DOHH2 (cell line): ENCODE data around the gene PALLD.
"Not testable (repeated sequence)": the region's sequence is repeated elsewhere in the genome, so short reads cannot be mapped to it uniquely, and the experiment has no call there.

Experiments
- H3F3A ChIP-seq: fragments of 200-600 bp; sonication (generic), shearing (Covaris generic); 2 replicates; pipeline ENCODE4 v1.6.0; 2016; ENCODE audit warnings: antibody characterized with exemption, mild to moderate bottlenecking; ENCODE audit not compliant: control insufficient read depth, insufficient read depth
- H3K27ac ChIP-seq: fragments of 200-600 bp; sonication (generic); 2 replicates; pipeline ENCODE4 v1.5.1; 2014; ENCODE audit warnings: low read depth, mild to moderate bottlenecking, low read length, moderate library complexity
- H3K27me3 ChIP-seq: fragments of 200-600 bp; sonication (generic); 2 replicates; pipeline ENCODE4 v1.6.1; 2014; ENCODE audit warnings: mild to moderate bottlenecking, low read length, mixed read lengths; ENCODE audit not compliant: control insufficient read depth
- H3K36me3 ChIP-seq: fragments of 200-600 bp; sonication (generic); 2 replicates; pipeline ENCODE4 v1.6.1; 2014; ENCODE audit warnings: mild to moderate bottlenecking, low read length, moderate library complexity, mixed read lengths; ENCODE audit not compliant: control insufficient read depth
- H3K4me1 ChIP-seq: fragments of 200-600 bp; sonication (generic); 2 replicates; pipeline ENCODE4 v1.6.1; 2014; ENCODE audit warnings: mild to moderate bottlenecking, low read length, mixed read lengths; ENCODE audit not compliant: control insufficient read depth
- H3K4me2 ChIP-seq: fragments of 200-600 bp; sonication (generic); 2 replicates; pipeline ENCODE4 v1.6.0; 2014; ENCODE audit warnings: mild to moderate bottlenecking, low read length, moderate library complexity
- H3K4me3 ChIP-seq: fragments of 200-600 bp; sonication (generic); 2 replicates; pipeline ENCODE4 v1.5.1; 2014; ENCODE audit warnings: mild to moderate bottlenecking, low read length, mixed read lengths
- H3K79me2 ChIP-seq: fragments of 200-600 bp; sonication (generic); 2 replicates; pipeline ENCODE4 v1.6.1; 2014; ENCODE audit warnings: mild to moderate bottlenecking, low read length, mixed read lengths; ENCODE audit not compliant: control insufficient read depth
- H3K9me2 ChIP-seq: fragments of 200-600 bp; sonication (generic); replicated peaks from 2 replicates; pipeline ENCODE4 v1.6.1; 2014; ENCODE audit warnings: mild to moderate bottlenecking, low read length, mixed read lengths; ENCODE audit not compliant: control insufficient read depth
- H3K9me3 ChIP-seq: fragments of 200-600 bp; sonication (generic); 2 replicates; pipeline ENCODE4 v1.6.1; 2014; ENCODE audit warnings: antibody characterized with exemption, low read length, mixed read lengths; ENCODE audit not compliant: control insufficient read depth, insufficient read depth
- H4K20me1 ChIP-seq: fragments of 200-600 bp; sonication (generic); 2 replicates; pipeline ENCODE4 v1.6.0; 2014; ENCODE audit warnings: low read depth, mild to moderate bottlenecking, antibody characterized with exemption, low read length, moderate library complexity; ENCODE audit not compliant: control insufficient read depth, insufficient read depth
- CTCF ChIP-seq: fragments of 200-600 bp; sonication (generic); IDR thresholded peaks from one replicate; pipeline ENCODE4 v1.5.1; 2014; ENCODE audit warnings: antibody characterized with exemption, mild to moderate bottlenecking, low read depth, low read length; ENCODE audit not compliant: poor library complexity, severe bottlenecking
- EZH2phosphoT487 ChIP-seq: fragments of 200-600 bp; sonication (generic); IDR thresholded peaks from 2 replicates; pipeline ENCODE4 v1.6.1; 2017; ENCODE audit warnings: borderline replicate concordance, mild to moderate bottlenecking, antibody characterized with exemption, low read length, moderate library complexity, mixed read lengths

PALLD gene

GRCh38 chr4:168724243-168724642 is 227.4 kb downstream of the PALLD start:
- Histone ChIP-seq H3F3A (no peaks in the 10 kb centered on the region), H3K27me3 (no peaks in the 10 kb centered on the region), H4K20me1 (no peaks in the 10 kb centered on the region), H3K9me3 (no peaks in the 10 kb centered on the region), H3K9me2 (no peaks in the 10 kb centered on the region), H3K4me2 (no peak overlapping the region), H3K4me1 (no peaks in the 10 kb centered on the region), H3K4me3 (no peak overlapping the region), H3K36me3 (no peaks in the 10 kb centered on the region), H3K79me2 (no peaks in the 10 kb centered on the region), H3K27ac (no peak overlapping the region)
- no peak for TF ChIP-seq CTCF
- no peak for TF ChIP-seq EZH2phosphoT487

- H3K36me3 ChIP-seq: no peaks in the 10 kb centered on the region
- H3K4me2 ChIP-seq: no peak overlapping the region
- no peaks in the 10 kb centered on the region for H3F3A ChIP-seq
- no peaks in the 10 kb centered on the region for H3K27me3 ChIP-seq
- no peaks in the 10 kb centered on the region for H4K20me1 ChIP-seq
- TF ChIP-seq EZH2phosphoT487: no peak
- TF ChIP-seq CTCF: no peak
- H3K79me2 ChIP-seq: no peaks in the 10 kb centered on the region
- H3K4me3 ChIP-seq: no peak overlapping the region
- no peaks in the 10 kb centered on the region for H3K9me3 ChIP-seq
- H3K9me2 ChIP-seq: no peaks in the 10 kb centered on the region
- H3K27ac ChIP-seq: no peak overlapping the region
- no peaks in the 10 kb centered on the region for H3K4me1 ChIP-seq
Measured at GRCh38 chr4:168724686-168725411, 228.0 kb downstream of the PALLD start.

- no peak overlapping the region for H3K27ac ChIP-seq
- TF ChIP-seq CTCF (no peak), EZH2phosphoT487 (no peak)
- H3K9me3 ChIP-seq: no peaks in the 10 kb centered on the region
- H3F3A ChIP-seq: no peaks in the 10 kb centered on the region
- no peaks in the 10 kb centered on the region for H3K36me3 ChIP-seq
- H3K27me3 ChIP-seq: no peaks in the 10 kb centered on the region
- H3K4me1 ChIP-seq: no peaks in the 10 kb centered on the region
- H3K4me2 ChIP-seq: no peak overlapping the region
- H3K79me2 ChIP-seq: no peaks in the 10 kb centered on the region
- no peak overlapping the region for H3K4me3 ChIP-seq
- no peaks in the 10 kb centered on the region for H4K20me1 ChIP-seq
- H3K9me2 ChIP-seq: no peaks in the 10 kb centered on the region
Measured at GRCh38 chr4:168725930-168726329, 229.1 kb downstream of the PALLD start.

- not testable (repeated sequence) for H3K4me3 ChIP-seq, H3F3A ChIP-seq, H3K27ac ChIP-seq, H3K4me1 ChIP-seq, H3K9me3 ChIP-seq, H3K36me3 ChIP-seq, H3K79me2 ChIP-seq, H4K20me1 ChIP-seq, H3K27me3 ChIP-seq, H3K4me2 ChIP-seq, H3K9me2 ChIP-seq
Measured at GRCh38 chr4:168727181-168727580, 230.3 kb downstream of the PALLD start.
